Measurements from ENCODE around the gene ARGLU1.

ARGLU1 gene

DNA sequence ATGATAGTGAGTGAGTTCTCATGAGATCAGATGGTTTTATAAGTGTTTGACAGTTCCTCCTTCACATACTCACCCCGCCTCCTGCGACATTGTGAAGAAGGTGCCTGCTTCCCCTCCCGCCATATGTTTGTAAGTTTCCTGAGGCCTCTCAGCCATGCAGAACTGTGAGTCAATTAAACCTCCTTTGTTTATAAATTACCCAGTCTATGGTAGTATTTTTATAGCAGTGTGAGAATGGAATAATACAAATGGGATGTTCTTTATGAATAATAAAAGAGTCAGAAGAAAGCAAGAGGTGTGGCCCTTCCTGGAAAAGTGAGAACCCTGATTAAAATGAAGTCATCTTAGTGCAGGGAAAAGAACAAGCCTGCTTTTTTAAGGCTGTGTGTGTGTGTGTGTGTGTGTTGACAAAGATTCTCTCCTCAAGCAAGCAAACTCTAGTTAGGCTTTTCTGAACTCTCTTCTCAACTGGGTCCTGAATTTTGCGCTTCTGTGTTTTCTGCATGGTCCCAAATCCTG, 18.8 kb upstream of the ARGLU1 start:
- no peak for DNase-seq

- no peak for DNase-seq
Measured at GRCh38 chr13:106581225-106581624, 13.3 kb upstream of the ARGLU1 start.

DNA sequence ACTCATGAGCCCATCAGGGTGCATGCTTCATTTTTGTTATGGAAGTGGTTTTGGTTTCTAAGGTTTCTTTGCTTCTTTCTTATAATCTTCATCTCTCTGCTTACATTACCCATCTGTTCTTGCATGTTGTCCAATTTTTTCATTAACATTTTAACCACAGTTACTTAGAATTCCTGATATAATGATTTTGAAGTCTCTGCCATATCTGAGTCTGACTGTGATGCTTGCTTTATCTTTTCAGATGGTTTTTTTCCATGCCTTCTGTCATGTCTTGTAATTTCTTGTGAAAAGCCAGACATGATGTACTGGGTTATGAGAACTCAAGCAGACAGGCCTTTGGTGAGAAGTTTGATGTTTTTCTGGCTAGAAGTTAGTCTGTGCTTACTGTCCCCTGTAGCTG, 8.0 kb upstream of the ARGLU1 start:
- no peak for DNase-seq

DNA sequence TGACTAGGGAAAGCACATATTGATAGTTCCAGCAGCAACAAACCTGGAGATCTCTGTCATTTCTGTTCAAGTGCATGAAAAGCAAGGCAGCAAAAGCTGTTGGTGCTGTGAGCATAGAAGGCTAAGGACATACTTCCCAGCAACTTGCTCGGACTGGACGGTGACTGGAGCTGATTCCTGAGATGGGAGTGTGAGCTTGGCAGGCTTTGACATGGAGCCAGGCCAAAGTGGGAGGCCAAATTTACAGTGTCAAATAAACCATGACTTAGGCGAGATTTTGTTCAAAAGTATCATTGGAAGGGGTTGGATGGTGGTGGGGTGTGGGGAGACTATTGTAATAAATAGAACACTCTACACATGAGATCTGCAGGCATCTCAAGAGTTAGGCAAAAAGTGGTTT, 5.9 kb upstream of the ARGLU1 start:
- peak; percentile 34 for DNase-seq

GRCh38 chr13:106573284-106573846, 5.4 kb upstream of the ARGLU1 start:
- peak; percentile 74 for DNase-seq

- DNase-seq: peak; percentile 74
Measured at GRCh38 chr13:106570299-106570852, 2.4 kb upstream of the ARGLU1 start.

- DNase-seq: no peak
Measured at GRCh38 chr13:106569233-106570095, 1.5 kb upstream of the ARGLU1 start.

DNA sequence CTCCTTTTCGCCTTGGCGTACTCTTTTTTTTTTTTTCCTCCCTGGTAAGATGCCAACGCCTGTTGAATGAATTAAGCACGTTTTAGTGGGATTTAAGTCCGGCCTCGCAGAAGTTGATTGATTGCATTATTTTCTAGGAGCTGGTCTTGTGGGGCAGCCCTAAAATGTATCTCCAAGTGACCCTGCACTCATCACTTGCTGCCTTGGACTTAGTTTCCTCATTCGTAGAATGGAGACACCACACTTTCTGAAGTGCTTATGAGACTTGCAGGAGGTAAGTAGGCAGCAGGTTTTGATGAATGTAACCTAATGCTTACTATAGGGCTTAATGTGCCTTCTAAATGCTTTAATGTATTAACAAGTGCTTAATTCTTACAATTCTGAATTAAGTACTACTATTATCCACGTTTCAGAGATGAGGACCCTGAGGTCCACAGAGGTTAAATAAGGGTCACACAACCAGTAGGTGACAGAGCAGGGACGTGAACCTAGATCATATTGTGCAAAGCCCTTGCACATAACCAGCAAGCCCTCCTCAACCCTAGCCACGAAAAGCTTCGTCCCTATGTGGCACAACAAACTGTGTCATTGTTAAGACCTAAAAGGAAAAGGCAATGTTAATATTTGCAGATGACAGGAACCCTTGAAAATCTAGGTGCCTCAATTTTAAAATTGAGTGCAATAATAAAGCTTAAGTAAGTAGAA, 514 bp upstream of the ARGLU1 start:
- DNase-seq: no peak

DNA sequence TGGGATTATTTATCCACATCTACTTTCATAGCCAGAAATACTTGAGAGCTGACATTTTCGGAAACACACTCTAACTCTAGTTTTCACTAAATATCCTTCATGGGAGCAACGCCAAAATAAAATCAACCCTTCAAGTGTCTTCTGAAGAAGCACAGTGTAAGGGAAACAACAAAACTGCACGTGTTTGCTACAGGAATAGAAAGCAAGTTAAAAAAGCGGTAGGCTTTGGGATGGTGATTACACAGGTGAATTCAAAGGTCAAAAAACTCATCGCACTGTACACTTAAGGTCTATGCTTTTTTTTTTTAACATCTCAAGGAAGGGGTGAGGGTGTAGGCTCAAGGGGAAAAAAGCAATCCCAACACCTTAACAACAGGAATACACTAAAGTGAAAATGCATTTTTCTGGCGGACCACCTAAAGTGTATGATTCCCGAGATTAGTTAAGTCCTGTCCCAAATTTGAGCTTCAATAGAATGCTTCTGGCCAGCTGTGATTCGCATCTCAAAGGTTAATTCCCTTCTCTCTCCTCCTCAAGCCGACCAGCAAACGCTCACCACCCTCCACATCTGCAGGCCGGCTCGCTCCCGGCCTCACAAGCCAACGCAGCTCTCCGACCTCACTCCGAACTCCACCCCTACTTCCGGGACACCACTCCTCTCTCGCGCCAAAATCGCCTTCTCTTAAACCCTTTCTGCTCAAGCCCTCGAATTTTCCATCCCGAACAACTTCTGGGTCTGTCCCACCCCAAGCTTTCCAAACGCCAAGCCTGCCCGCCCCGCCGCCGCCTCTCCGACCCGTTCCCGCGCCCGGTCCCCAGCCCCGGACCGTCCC, 1.1 kb downstream of the ARGLU1 start:
- DNase-seq: peak; percentile 71

DNA sequence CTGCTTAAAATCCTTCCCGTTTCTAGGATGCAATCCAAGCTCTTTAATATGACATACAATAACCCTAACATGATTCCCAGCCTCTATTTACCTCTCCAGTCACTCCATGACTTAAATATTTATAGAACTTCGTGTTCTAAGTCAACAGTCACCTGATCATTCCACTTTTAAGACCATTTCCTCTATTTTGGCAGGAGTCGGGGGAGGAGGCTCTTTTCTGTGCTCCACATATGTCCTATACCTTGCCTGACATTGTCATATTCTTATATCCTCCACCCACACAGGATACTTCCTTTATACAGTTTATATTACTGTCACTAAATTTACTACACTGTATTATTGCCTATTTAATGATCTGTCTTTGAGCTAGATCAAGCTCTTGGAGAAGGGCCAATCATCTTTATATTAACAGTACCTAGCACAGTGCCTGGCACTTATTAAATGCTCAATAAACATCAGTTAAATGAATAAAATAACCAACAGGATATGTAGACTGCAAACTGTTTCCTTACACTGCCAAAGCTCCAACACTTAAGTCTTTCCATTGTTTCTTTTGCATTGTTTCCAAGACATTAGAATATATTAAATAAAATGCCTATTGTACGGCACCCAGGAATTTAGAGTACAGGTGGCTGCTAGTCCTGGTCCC, 2.7 kb downstream of the ARGLU1 start:
- DNase-seq: no peak

GRCh38 chr13:106562301-106562700, 5.6 kb downstream of the ARGLU1 start:
- DNase-seq: no peak

DNA sequence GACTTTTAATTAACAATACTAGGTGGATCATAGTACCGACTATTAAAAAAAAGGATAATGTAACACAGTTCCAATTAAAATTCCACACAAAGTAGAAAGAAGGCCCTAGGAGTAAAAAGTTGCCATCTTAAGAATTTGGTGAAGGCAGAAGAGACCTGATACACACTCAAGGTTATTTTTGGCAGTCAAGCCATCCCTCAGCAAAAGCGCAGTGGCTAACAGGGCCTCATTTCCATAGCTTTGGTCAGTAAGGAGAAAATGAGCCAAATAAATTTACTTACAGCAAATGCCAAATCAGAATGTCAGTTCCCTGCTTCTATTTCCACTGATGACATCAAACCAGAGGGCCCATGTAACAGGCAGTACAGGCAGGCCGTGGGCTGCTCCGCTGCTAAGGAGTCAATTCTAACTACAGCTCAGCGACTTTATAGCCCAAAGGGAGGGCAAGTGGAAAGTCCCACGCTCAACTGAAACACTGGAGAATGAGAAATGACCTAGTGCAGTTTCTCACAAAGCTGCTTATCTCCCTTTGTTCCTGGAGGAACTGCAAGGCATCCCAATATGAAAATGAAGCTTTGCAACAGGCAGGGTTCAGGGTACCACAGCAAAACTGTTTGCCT, 6.3 kb downstream of the ARGLU1 start:
- DNase-seq: no peak

DNA sequence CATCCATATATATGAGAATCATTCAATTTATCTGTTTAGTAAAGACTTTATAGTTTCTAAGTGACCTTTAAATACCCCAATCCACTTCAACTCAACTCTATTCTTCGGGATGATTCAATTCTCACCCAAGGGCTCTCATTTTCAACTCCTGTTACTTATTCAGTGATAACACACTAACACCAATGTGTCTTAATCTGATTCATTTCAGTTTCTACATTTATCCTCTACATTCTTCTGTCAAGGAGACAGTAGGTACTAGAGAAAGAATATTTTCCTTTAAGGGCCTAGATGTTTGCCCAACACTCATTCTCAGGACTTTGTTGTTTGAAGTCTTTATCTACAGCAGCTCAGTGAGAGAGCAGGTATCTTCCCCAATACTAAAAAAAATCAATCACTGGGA, 7.1 kb downstream of the ARGLU1 start:
- no peak for DNase-seq

DNA sequence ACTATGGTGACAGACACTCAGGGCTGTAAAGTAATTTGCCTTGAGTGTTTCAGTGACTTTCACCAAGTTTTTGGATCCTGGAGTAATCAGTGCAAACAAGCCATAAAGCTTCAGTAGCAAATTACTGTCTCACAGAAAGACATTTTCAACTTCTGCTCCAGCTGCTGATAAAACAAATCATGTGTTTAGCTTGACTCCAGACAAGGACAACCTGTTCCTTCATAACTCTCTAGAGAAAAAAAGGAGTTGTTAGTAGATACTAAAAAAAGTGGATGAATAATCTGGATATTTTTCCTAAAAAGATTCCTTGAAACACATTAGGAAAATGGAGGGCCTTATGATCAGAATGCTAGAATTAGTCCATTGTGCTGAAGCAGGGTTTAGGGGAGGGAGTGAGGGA, 9.4 kb downstream of the ARGLU1 start:
- no peak for DNase-seq

DNA sequence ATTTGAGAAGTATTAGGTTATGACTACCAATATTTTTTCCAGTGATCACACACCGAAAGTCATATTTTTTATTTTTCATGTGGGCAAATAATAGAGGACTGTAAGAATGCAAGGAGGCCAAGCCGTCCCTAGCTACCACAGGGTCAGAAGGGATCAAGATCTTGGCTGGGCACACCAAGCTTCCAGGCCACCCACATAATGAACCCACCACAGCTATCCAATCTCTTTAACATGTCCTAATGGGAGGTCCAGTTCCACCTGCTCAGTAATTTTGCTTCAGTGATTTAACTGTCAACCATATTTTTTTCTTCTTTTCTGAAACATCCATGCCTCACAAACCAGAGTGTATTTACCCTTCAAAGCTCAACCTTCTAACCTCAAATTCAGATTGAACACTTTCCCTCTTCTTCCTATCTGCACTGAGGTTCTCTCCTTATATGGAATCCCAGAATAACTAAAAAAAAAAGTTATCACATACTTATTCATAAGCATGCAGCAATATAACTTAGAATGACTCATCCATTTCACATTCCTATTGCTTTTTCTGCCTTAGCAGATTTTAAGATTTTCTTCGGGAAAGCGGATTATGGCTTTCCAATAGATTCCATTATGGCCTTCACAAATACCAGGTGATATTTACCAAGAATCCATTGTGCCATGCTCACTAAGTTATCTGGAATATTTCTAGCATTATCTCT, 12.2 kb downstream of the ARGLU1 start:
- DNase-seq: peak; percentile 50

DNA sequence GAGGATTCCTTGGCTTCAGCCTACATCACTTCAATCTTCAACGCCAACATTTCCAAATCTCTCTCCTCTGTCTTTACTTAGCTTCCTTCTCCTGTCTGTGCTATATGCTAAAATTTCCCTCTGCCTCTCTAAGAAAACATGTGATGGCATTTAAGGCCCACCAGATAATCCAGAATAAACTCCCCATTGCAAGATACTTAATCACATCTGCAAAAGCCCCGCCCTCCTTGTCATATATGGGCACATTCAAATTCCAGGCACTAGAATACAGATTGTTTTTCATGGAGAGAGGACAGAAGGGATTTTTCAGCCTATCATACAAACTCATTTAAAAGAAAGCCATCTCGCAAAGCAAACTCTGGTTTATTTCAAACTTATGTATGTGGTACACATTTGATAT, 16.2 kb downstream of the ARGLU1 start:
- DNase-seq: no peak

- DNase-seq: no peak
Measured at GRCh38 chr13:106551350-106551749, 16.6 kb downstream of the ARGLU1 start.

DNA sequence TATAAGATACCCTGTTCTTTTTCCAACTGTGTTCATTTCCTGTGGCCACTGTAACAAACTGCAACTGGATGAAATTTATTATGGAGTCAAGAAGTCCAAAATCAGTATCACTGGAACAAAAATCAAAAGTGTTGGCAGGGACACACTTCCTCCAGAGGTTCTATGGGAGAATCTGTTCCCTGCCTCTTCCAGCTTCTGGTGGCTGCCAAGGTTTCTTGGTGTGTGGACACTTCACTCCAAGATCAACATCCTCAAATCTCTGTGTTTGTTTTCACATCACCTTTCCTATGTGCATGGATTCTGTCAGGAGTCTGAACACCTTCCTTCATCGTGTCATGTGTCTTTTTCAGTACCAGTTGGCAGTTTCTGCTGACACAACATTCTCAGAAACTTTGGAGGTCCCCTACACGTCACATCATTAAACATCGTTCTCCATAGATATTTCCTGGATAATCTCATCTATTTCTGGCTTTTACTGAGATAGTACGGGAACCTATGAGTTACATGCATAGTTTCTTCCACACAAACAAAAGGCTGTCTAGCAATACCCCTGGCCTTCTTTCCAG, 17.3 kb downstream of the ARGLU1 start:
- DNase-seq: no peak

DNA sequence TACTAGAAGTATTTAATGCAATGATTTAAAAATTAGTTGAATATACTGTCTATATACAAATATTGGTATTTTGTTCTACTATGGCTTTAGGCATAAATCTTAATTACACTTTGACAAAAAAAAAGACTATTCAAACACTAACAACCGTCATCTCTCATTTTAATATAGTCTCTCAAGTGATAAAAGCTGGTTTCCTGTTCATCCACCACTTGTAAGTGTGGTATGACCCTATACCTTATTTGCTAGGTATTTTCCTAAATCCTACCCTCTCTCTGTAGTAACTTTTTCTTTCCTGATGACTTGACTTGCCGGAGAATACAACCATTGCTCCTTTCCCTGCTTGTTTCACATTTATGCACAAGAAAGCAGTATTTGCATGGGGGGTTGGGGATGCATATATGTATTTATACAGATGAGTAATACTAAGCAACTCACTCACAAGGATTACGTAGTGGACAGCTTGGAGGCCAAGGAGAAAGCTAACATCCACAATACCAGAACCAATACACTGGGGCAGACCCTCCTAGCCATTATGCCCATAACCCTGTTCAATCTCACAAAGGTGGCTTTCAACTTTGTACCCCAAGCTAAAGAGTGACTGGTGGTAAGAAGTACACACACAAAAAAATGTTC, 19.8 kb downstream of the ARGLU1 start:
- peak; percentile 35 for DNase-seq

DNA sequence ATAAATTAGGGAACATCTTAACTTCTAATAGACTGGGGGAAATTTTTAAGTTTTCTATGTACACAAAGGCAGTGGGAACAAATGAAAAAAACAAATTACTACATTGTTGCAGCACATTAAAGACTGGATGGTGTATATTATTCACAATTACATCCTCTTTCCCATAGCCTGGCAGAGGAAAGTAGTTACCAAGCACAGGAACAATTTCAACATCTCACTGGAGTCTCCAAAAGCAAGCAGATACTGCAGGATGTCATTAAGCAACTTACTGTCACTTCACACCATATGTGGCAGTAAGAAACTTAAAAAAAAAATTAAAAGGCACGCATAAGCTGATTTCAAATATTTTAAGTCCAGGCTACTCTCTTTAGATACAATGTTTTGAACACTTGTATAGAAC, 26.1 kb downstream of the ARGLU1 start:
- DNase-seq: no peak
